OCI-LY7 (cell line): ENCODE data around the gene TBC1D7. TPM values are rescaled to one million over a fixed set of nuclear protein-coding genes. Genes with fewer than 3 reads are reported as not detected.

Experiments
- Bru-seq: library from RNA; stranded (reverse); fragments of 400-500 nt; gene quantifications from one replicate; lab custom pipeline; 2021; lab: Mats Ljungman, UMichigan
- BruChase-seq, 2 experiments: library from RNA; stranded (reverse); fragments of 400-500 nt; gene quantifications; one replicate each; lab custom pipeline; 2021; lab: Mats Ljungman, UMichigan
- BruUV-seq: library from RNA; stranded (reverse); fragments of 400-500 nt; replicated peaks from 2 replicates; lab custom pipeline; 2021; lab: Mats Ljungman, UMichigan
- CTCF ChIA-PET: fragments of 300-600 bp; sonication (Branson Sonifier 250); formaldehyde crosslinking; loops from one replicate; lab custom pipeline; 2022; ENCODE audit warnings: antibody characterized with exemption; ENCODE audit not compliant: unreplicated experiment; lab: Charles Lee
- POLR2A ChIA-PET: fragments of 300-600 bp; sonication (Branson Sonifier 250); formaldehyde crosslinking; loops from one replicate; lab custom pipeline; 2022; ENCODE audit warnings: antibody characterized with exemption; lab: Charles Lee
- DNase-seq: peaks from one replicate; pipeline ENCODE4 v3.0.0-alpha.2; 2015; ENCODE audit warnings: low spot score
- H2AFZ ChIP-seq: fragments of 200-600 bp; sonication (generic), shearing (Covaris generic); 2 replicates; pipeline ENCODE4 v1.6.1; 2014; ENCODE audit warnings: mild to moderate bottlenecking, antibody characterized with exemption, low read length, moderate library complexity
- H3K27ac ChIP-seq: fragments of 200-600 bp; sonication (generic); 2 replicates; pipeline ENCODE4 v1.5.1; 2014; ENCODE audit warnings: mixed run types, low read depth, mild to moderate bottlenecking, moderate library complexity, low read length, inconsistent platforms; ENCODE audit not compliant: poor library complexity, severe bottlenecking
- H3K36me3 ChIP-seq: fragments of 200-600 bp; sonication (generic); 2 replicates; pipeline ENCODE4 v1.6.1; 2014; ENCODE audit warnings: mild to moderate bottlenecking, antibody characterized with exemption, low read length, moderate library complexity, mixed read lengths; ENCODE audit not compliant: insufficient read depth
- H3K4me1 ChIP-seq: fragments of 200-600 bp; sonication (generic); 2 replicates; pipeline ENCODE4 v1.5.1; 2014; ENCODE audit warnings: mild to moderate bottlenecking, low read length; ENCODE audit not compliant: insufficient read depth, poor library complexity, severe bottlenecking
- H3K4me2 ChIP-seq: fragments of 200-600 bp; sonication (generic); 2 replicates; pipeline ENCODE4 v1.6.1; 2014; ENCODE audit warnings: mild to moderate bottlenecking, low read length
- H3K4me3 ChIP-seq: fragments of 200-600 bp; sonication (generic); 2 replicates; pipeline ENCODE4 v1.5.1; 2014; ENCODE audit warnings: mild to moderate bottlenecking, low read depth, low read length; ENCODE audit not compliant: poor library complexity, severe bottlenecking
- H3K79me2 ChIP-seq: fragments of 200-600 bp; sonication (generic); 2 replicates; pipeline ENCODE4 v1.6.1; 2016; ENCODE audit warnings: low read depth, mild to moderate bottlenecking, low read length, moderate library complexity, mixed read lengths; ENCODE audit not compliant: insufficient read depth
- H3K9me2 ChIP-seq: fragments of 200-600 bp; sonication (generic); 2 replicates; pipeline ENCODE4 v1.6.1; 2016; ENCODE audit warnings: mild to moderate bottlenecking, low read length, mixed read lengths; ENCODE audit not compliant: insufficient read depth
- H3K9me3 ChIP-seq: fragments of 200-600 bp; sonication (generic); 2 replicates; pipeline ENCODE4 v1.6.1; 2014; ENCODE audit warnings: mild to moderate bottlenecking, mixed run types, low read length, mixed read lengths
- H4K20me1 ChIP-seq: fragments of 200-600 bp; sonication (generic); 2 replicates; pipeline ENCODE4 v1.6.1; 2014; ENCODE audit warnings: mild to moderate bottlenecking, antibody characterized with exemption, low read length, moderate library complexity, mixed read lengths; ENCODE audit not compliant: insufficient read depth
- EZH2phosphoT487 ChIP-seq: fragments of 200-600 bp; sonication (generic); IDR thresholded peaks from 2 replicates; pipeline ENCODE4 v1.6.1; 2018; ENCODE audit warnings: low read depth, borderline replicate concordance, mild to moderate bottlenecking, mixed run types, antibody characterized with exemption, low read length, moderate library complexity, mixed read lengths
- intact Hi-C: fragments of 100-400 bp; cut with micrococcal nuclease; formaldehyde crosslinking; loops from one replicate; pipeline ENCODE4 v1.10.0; 2022; ENCODE audit not compliant: unreplicated experiment
- long read RNA-seq: library from polyadenylated mRNA; stranded (forward); transcript quantifications from one replicate; pipeline ENCODE4 v2.0.0, GENCODE V29; 2022
- total RNA-seq, 2 experiments: library from RNA; depleted of rRNA in 1 of 2; stranded (reverse); fragments of >200 nt in 1 of 2; shearing (Covaris generic) in 1 of 2; gene quantifications; 2 replicates each; pipeline ENCODE4 v1.2.3, GENCODE V29; 2014 to 2022
- TF ChIP-seq, protein P1 (sequence below): fragments of 200-600 bp; sonication (generic); conservative IDR thresholded peaks from 2 replicates; pipeline ENCODE4 v1.5.1; 2014; ENCODE audit warnings: mild to moderate bottlenecking, antibody characterized with exemption, low read length, moderate library complexity, mixed read lengths

Gene TBC1D7
- total RNA-seq (2014; rRNA removed; shearing (Covaris generic)), result 52.9 and 69.2 TPM in 2 replicates
- 46.2 and 50.5 TPM in 2 replicates for total RNA-seq (2022)
- Bru-seq, nascent RNA, result percentile 70 among the genes with signal in this experiment
- BruChase-seq, experiment 1, labeled RNA remaining after a 6-hour chase, result percentile 71 among the genes with signal in this experiment
- percentile 68 among the genes with signal in this experiment for BruChase-seq, experiment 2, labeled RNA remaining after a 2-hour chase
- long read RNA-seq, transcript TBC1D7-204 (8 exons, 1,276 nt), result major isoform, 22 of 153 reads
- long read RNA-seq, transcript TBC1D7-202 (8 exons, 1,116 nt), result minor isoform, 18 of 153 reads
- long read RNA-seq, partial matches to known transcripts, result 12 of 153 reads
- long read RNA-seq, other reads (novel, unspliced or antisense), result 97 of 153 reads

DNA sequence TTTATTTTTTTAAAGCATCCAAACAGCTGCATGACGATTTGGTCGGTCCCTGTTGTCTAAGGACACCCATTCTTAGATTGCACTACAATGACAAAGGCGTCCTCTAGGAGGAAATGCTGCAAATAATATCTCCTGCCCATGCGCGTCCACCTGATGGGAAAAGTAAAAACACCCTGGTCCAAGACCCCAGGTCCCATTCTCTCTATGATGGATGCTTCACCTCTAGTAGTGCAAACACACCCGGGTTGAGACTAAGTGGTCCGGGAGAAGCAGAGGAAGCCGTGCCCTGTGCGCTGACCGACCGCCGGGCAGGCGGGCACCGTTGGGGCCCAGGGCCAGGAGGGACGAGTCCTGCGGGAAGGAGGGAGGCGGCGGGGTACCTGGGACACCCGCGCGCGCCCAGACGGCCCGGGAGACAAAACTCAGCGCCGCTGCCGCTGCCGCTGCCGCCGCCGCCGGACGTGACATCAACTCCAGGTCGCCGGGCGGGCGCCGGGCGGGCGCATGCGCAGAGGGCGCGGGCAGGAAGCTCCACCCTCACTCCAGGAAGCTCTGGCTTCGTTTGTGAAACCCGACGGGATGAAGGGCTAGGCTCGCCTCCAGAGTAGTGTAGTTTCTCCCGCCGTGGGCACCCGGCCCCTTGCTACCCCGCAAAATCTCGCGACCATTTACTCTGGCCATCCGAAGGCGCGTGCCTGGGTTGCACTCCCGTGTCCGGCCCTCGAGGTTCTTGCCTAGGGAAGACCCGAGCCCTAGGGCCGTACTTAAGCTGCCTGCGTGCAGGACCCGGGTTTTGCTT, at the start of gene TBC1D7:
TSS of gene TBC1D7 (minus strand) at position 462 of the 799 bp plus-strand sequence. CDS start 1,639 bp downstream, outside the sequence.
- no peaks in the 10 kb centered on the region for H3K9me2 ChIP-seq
- intact Hi-C loops, result loop anchor here (1.0 to 5.0 kb wide), 4 partner anchors 33 to 484 kb away; partner anchors contain the start of gene MCUR1
- H3K36me3 ChIP-seq, result peaks cover 15% of the 10 kb centered on the region
- H3K27ac ChIP-seq, result peak within 1 kb of the TSS; percentile 61
- H3K4me1 ChIP-seq, result peaks cover 30% of the 10 kb centered on the region
- H4K20me1 ChIP-seq, result no peaks in the 10 kb centered on the region
- peak within 1 kb of the TSS; percentile 92 for H2AFZ ChIP-seq
- CTCF ChIA-PET, result interaction anchor here (0.7 to 1.2 kb wide), 7 partner anchors 23 to 199 kb away, joined by 3 to 5 read pairs (median 4); no protein-coding TSS in a partner anchor
- no TSS peak for BruUV-seq
- POLR2A ChIA-PET, result interaction anchor here (0.5 to 4.4 kb wide), 32 partner anchors 12 to 395 kb away, joined by 3 to 43 read pairs (median 4); partner anchors contain the start of genes NOL7 and SIRT5
- peak within 1 kb of the TSS; percentile 89 for H3K4me3 ChIP-seq
- TF ChIP-seq, protein P1, sequence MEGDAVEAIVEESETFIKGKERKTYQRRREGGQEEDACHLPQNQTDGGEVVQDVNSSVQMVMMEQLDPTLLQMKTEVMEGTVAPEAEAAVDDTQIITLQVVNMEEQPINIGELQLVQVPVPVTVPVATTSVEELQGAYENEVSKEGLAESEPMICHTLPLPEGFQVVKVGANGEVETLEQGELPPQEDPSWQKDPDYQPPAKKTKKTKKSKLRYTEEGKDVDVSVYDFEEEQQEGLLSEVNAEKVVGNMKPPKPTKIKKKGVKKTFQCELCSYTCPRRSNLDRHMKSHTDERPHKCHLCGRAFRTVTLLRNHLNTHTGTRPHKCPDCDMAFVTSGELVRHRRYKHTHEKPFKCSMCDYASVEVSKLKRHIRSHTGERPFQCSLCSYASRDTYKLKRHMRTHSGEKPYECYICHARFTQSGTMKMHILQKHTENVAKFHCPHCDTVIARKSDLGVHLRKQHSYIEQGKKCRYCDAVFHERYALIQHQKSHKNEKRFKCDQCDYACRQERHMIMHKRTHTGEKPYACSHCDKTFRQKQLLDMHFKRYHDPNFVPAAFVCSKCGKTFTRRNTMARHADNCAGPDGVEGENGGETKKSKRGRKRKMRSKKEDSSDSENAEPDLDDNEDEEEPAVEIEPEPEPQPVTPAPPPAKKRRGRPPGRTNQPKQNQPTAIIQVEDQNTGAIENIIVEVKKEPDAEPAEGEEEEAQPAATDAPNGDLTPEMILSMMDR, result no peak
- no peak for TF ChIP-seq EZH2phosphoT487
- H3K79me2 ChIP-seq, result peaks cover 15% of the 10 kb centered on the region; the same call in 1 of the 2 replicates
- H3K4me2 ChIP-seq, result peak within 1 kb of the TSS; percentile 98
- H3K9me3 ChIP-seq, result no peaks in the 10 kb centered on the region
- DNase-seq, result peak; percentile 91

DNA sequence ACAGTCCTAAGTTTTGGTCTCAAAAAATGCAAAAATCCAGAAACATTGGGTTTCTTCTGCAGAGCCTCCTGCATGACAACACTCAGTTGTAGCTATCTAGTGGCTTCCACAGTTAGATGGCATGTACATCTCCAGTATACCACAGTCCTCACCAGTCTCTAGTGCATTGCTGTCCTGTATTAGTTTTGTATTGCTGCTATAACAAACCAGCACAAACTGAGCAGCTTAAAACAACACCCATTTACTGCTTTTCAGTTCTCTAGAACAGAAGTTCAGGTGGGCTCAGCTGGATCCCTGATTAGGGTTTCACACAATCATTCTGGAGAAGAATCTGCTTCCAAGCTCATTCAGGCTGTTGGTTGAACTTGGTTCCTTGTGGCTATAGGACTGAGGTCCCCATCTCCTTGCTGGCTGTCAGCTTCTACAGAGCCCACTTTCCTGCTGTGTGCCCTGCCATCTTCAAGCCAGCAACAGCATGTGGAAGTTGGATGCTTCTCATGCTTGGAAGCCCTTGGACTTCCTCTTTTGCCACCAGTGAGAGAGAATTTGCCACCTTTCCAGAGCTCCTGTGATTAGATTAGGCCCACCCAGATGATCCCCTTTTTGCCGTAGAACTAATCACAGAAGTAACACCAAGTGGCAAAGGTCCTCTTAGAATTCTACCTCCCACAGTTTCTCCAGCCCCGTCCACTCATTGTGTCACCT, 48.9 kb upstream of the TBC1D7 start:
- POLR2A ChIA-PET, result interaction anchor here (0.6 to 2.9 kb wide), 5 partner anchors 9 to 744 kb away, joined by 3 to 11 read pairs (median 5); no protein-coding TSS in a partner anchor
- Histone ChIP-seq H3K4me3 (no peak overlapping the region), H3K9me2 (no peaks in the 10 kb centered on the region), H3K4me1 (peaks cover 70% of the 10 kb centered on the region), H3K36me3 (peaks cover 16% of the 10 kb centered on the region), H2AFZ (no peak overlapping the region), H3K9me3 (no peaks in the 10 kb centered on the region), H3K4me2 (no peak overlapping the region), H3K27ac (no peak overlapping the region), H3K79me2 (no peaks in the 10 kb centered on the region), H4K20me1 (no peaks in the 10 kb centered on the region)
- DNase-seq, result no peak
- CTCF ChIA-PET, result no interaction called here
- intact Hi-C loops, result loop anchor here (5.0 kb wide), 1 partner anchor 110 kb away; the partner anchor contains the start of gene GFOD1
- no peak for TF ChIP-seq EZH2phosphoT487
- BruUV-seq, result no TSS peak
